Stimulated activated CD8-positive, alpha-beta memory T cell treated with anti-CD3 and anti-CD28 coated beads, Interleukin-7, amount 100 ng/mL, for 48 hours (primary cell): ENCODE data around the gene PCDH10.

Experiments used
- DNase-seq, 2 donors: peaks; one replicate each; pipeline ENCODE4 v3.0.0-alpha.2; 2020; ENCODE audit warnings: low read depth in 1 of 2; ENCODE audit errors: extremely low read depth in 1 of 2

PCDH10 gene, protein sequence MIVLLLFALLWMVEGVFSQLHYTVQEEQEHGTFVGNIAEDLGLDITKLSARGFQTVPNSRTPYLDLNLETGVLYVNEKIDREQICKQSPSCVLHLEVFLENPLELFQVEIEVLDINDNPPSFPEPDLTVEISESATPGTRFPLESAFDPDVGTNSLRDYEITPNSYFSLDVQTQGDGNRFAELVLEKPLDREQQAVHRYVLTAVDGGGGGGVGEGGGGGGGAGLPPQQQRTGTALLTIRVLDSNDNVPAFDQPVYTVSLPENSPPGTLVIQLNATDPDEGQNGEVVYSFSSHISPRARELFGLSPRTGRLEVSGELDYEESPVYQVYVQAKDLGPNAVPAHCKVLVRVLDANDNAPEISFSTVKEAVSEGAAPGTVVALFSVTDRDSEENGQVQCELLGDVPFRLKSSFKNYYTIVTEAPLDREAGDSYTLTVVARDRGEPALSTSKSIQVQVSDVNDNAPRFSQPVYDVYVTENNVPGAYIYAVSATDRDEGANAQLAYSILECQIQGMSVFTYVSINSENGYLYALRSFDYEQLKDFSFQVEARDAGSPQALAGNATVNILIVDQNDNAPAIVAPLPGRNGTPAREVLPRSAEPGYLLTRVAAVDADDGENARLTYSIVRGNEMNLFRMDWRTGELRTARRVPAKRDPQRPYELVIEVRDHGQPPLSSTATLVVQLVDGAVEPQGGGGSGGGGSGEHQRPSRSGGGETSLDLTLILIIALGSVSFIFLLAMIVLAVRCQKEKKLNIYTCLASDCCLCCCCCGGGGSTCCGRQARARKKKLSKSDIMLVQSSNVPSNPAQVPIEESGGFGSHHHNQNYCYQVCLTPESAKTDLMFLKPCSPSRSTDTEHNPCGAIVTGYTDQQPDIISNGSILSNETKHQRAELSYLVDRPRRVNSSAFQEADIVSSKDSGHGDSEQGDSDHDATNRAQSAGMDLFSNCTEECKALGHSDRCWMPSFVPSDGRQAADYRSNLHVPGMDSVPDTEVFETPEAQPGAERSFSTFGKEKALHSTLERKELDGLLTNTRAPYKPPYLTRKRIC

GRCh38 chr4:133148690-133149363, at the start of gene PCDH10:
Gene PCDH10, plus strand, starts transcription at chr4:133149294. Its CDS starts 847 bp downstream, at chr4:133150141.
- no peak for DNase-seq

DNA sequence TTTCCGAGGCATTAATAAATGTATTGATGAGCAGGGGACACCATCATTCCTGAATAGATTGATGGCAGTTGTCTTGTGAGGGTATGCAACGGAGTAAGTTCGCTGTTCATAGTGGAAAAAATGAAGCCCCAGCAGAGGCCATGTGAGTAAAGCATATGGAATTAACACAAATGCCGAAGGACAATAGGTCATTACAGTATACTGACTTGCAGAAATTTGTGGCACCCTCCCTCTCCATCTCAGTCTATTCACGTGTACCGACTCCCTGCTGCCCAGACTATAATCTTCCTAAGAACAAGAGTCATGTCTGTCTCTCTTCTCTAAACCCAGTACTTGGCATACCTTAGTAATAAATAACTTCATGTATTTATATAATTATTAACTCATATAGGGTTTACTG, 47.1 kb upstream of the PCDH10 start:
- DNase-seq, result no peak

DNA sequence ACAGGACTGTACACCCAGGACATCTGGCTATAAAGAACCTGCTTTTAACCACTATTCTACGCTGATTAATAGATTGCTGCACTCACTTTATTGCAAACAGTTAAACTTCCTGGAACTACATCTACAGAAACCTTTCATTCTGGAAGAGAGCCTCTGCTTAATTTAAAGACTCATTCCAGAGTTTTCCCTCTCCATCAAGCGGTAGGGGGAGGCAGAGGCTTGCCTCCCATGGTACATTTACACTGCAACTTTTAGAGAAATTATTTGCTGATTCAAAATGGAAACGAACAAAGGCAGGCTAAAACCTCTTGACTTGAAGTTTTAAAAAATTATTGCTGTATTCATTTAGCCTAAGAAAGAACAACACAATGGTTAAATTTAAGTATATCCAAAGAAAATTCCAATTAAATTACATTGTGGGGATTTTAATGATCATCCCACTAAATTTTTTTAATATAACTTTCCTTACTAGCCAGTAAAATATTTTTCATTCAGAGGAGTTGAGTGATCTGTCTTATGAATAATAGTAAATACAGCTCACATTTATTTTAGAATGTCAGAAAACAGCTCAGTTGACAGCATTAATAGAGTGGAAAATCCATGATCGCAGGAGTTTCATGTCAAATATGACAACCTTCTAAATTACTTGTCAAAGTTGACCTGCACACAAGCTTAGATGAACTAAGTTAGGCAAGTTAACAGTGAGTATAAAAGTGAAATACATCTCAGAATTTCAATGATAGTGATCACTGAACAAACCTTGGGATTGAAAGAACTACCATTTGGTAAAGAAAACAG, 46.3 kb upstream of the PCDH10 start:
- DNase-seq, result no peak

- no peak for DNase-seq
Observed at GRCh38 chr4:133112641-133113040, 36.5 kb upstream of the PCDH10 start.

GRCh38 chr4:133124746-133125145, 24.3 kb upstream of the PCDH10 start:
- no peak for DNase-seq

- DNase-seq, result no peak
Observed at GRCh38 chr4:133127500-133127899, 21.6 kb upstream of the PCDH10 start.

DNA sequence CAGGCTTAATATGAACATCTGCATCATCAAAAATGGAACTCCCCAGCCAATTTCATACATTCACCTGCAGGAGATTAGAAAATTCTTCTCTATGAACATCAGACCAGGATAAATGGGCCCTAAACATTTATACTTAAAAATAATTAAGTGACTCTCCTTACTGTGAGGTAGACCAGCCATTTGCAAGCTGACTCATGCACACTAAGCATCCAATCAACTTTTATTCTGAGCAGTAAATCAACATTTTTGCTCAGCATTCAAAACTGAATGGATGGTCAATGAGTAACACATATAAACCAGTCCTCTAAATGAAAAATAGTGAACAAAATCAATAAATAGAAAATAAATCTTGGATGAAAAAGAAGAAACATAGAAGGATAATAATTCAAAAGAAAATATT, 19.9 kb upstream of the PCDH10 start:
- DNase-seq, result no peak

- no peak for DNase-seq
Observed at GRCh38 chr4:133130171-133130570, 18.9 kb upstream of the PCDH10 start.

DNA sequence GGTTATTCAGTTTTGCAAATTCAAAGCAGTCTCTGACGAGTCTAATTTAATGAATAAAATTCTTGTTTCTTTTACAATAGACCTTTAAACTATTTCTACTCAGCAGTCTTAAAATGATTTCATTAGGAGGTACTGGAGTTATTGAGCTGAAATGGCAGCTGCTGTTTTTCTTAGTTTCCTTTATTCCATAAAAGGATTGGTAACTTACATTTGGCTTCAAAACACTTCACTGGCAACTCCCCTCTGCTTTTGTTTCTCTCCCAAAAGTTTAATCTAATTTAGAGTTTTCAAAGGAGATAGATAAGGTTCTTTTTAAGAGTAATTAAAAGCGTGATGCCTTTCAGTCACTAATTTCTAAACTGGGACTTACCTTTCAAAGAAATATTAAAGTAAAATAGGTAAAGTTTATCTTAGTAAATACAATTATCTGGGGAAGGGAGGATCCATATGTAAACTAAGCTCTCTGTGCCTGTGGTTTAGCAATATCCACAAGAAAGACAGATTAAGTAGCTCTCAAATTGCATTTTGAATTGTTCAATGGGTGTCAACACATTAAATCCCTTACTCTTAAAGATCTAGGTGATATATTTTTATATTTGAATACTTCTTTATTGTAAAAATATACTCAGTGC, 17.1 kb upstream of the PCDH10 start:
- DNase-seq, result no peak

DNA sequence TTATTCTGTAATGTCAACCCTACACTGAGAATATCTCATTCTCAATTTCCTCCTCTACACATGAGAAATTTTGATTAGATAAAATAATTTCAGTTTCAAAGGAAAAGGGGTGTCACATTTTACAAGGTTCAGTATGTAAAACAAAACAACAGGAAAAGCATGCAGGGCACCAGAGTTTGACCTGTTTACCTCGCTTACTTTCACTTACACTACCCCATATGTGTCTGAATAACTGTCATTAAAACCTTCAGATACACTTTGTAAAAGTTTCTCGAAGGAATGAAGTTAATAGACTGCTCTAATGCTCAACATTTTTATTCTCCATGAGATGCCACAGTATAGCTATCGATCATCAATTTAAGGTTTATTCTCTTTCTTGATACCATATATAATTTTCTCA, 12.3 kb upstream of the PCDH10 start:
- DNase-seq, result no peak

DNA sequence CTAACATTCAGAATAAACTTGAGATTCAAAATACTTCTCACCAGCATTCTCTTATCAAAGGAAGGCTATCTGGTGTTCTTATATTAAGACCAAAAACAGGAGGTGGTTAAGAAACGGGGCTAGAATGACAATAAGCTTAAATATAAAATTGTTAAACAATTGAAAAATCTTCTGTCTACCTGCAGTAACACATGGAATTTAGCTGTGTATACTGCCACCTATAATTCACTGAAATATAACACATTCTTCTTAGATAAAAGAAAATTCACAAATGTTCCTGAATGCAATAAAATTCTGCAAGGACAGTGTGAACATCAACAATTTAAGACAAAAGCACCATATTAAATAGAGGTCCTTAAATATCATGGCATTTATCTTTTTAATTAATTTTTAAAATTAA, 11.5 kb upstream of the PCDH10 start:
- DNase-seq, result no peak

DNA sequence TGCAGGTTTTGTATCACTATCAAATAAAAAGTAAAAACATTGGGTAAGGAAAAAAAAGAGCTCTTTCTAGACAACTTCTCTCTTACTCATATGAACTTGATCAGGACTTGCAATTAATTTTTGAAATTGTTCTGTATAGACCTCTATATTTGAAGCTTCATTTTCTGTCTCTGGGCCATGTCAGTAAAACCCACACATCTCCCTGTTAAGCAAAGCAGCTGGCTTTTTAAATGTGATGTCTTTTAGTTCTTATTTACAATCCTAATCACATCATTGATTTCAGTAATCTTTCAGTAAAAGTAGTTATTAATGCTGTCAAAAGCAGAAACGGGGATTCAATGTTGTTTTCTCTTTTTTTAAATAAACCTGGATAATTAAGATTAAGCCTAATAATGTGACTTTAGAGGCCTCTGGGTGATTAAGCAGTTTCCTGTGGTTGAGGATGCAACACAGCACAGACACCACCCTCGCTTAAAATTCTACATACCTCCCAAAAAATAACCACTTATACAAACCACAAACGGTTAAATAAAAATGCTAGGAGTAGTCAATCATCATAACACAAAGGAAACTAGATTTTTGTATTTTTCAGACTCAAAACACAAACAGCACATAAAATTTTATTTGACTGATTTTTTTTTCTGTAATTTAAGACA, 5.2 kb upstream of the PCDH10 start:
- no peak for DNase-seq

DNA sequence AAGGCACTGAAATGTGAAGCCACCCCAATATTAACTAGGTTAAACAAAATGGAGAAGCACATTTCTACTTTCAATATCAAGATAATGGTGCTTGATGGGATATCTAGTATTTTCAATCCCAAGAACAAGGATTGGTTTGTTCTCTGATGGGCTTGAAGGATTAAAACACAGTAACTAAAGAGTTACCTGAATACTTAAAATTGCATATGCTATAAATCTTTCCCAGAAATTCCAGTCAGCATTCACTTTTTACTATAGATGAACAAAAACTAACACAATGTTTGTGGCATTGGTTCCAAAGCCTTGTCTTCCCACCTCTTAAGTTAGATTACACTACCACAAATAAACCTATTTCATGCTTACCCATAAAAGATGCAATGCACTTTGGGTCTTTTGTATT, 3.9 kb upstream of the PCDH10 start:
- no peak for DNase-seq

- no peak for DNase-seq
Observed at GRCh38 chr4:133145758-133146573, 3.1 kb upstream of the PCDH10 start.

DNA sequence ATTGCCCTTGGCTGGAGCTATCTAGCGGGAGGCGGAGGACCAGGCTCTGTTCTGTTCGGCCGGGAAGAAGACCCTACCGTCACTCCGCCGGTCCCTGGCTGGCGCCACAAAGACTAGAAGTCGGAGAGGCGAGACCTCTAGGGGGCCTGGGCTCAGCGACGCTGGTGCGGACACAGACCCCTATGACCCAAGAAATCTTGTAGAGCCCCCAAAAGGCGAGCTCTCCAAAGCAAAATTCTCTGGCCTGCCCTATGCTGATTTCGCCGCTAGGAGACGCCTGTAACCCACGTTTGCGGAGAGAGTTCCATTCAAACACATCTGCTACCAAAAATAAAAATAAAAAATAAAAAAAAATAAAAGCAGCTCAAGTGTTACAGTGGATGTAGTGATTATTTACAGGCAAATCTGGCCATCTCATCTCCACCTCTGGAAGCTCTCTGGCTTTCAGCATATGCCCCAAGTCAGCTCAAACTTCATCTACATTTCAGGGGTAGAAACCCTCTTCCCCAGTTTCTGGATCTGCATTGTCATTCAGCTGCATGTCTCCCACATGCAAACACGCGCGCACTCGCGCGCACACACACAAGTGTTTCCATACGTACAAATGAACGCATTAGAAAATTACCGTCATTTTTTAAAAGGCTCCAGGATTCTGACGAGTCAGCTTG, 2.4 kb upstream of the PCDH10 start:
- no peak for DNase-seq

DNA sequence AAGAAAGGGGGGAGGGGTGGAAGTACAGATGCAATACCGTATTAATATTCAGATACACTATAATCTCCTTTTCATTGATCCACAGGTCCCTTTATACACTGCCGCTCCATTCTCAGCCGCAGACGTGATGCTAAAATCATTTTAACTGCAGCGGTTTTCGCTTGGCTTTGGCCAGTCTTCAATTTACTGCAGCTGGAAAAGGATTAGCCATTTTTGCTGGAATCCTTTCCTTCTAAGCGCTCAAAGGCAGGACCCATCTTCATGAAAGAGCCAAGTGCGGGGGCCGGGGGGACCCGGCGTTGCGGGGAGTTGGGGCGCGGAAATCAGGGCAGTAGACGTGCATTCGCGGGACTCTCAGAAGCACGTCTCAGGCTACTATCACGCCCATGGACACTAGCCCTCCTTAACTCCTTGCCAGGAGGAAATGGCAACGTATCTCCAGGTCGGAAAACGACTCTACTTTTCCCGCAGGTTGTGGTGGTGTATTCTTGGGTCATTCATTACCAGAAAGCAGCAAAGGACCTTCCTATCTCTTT, 1.7 kb upstream of the PCDH10 start:
- DNase-seq, result no peak

- no peak for DNase-seq
Observed at GRCh38 chr4:133147921-133148689, 989 bp upstream of the PCDH10 start.
